ENCODE results near the gene COL1A1. TPM values are rescaled to one million over a fixed set of nuclear protein-coding genes. Genes with fewer than 3 reads are reported as not detected.

Gene COL1A1
- polyA plus RNA-seq, 1 donor (not counting 4 experiments of a cell fraction or from before 2014, with no cell fraction given), result 0.55 TPM

GRCh38 chr17:50207315-50207714, 5.9 kb upstream of the COL1A1 start:
- peaks cover 9% of the 10 kb centered on the region for H3K4me1 ChIP-seq (ENCODE audit: control insufficient read depth, extremely low read depth, insufficient read depth, low read length)
- no peaks in the 10 kb centered on the region for H3K9me3 ChIP-seq (ENCODE audit: control insufficient read depth, low read depth, low read length)
- no peak overlapping the region for H3K4me2 ChIP-seq (ENCODE audit: control insufficient read depth, extremely low read depth, insufficient read depth, low read depth, low read length)
- no peaks in the 10 kb centered on the region for H3K79me2 ChIP-seq (ENCODE audit: control insufficient read depth, insufficient read depth, low read length)
- no peaks in the 10 kb centered on the region for H3K36me3 ChIP-seq (ENCODE audit: control insufficient read depth in 2 of 2, extremely low read depth in 1 of 2, insufficient read depth in 2 of 2, low read length in 2 of 2)
- no peak overlapping the region for H3K27ac ChIP-seq (ENCODE audit: control insufficient read depth, insufficient read depth, low read length)
- no peaks in the 10 kb centered on the region for H4K20me1 ChIP-seq (ENCODE audit: control insufficient read depth, extremely low read depth, insufficient read depth, low read length)
- TF ChIP-seq EZH2 (IDR thresholded peaks at IDR 0.05; ENCODE audit: low read length), result no peak
- TF ChIP-seq CTCF (optimal IDR thresholded peaks at IDR 0.05 in 1 of 3, IDR thresholded peaks at IDR 0.05 in 1 of 3, conservative IDR thresholded peaks at IDR 0.05 in 1 of 3; ENCODE audit: extremely low read depth in 1 of 3, insufficient read depth in 2 of 3, low read length in 3 of 3), result no peak
- no peak overlapping the region for H3K4me3 ChIP-seq (ENCODE audit: control insufficient read depth in 2 of 3, extremely low read depth in 1 of 3, insufficient read depth in 2 of 3, low read depth in 1 of 3, low read length in 3 of 3)
- no peak for FAIRE-seq
- H2AFZ ChIP-seq (ENCODE audit: control insufficient read depth, low read length), result no peak overlapping the region
- dilution Hi-C loops (cut with MboI; ENCODE audit: extremely low pct_ligation_motif_present, low sequenced_read_pairs), result no loop called here
- H3K9ac ChIP-seq (ENCODE audit: control insufficient read depth, extremely low read depth, insufficient read depth, low read length), result no peak overlapping the region
- peaks cover 33% of the 10 kb centered on the region for H3K27me3 ChIP-seq (ENCODE audit: control insufficient read depth, extremely low read depth, insufficient read depth, low read length)
- no peaks in the 10 kb centered on the region for H3K9me1 ChIP-seq (ENCODE audit: control insufficient read depth, extremely low read depth, insufficient read depth, low read length)
- DNase-seq (ENCODE audit: low read depth, low spot score), result no peak

- H3K4me1 ChIP-seq (ENCODE audit: control insufficient read depth, extremely low read depth, insufficient read depth, low read length), result peaks cover 9% of the 10 kb centered on the region
- H3K9ac ChIP-seq (ENCODE audit: control insufficient read depth, extremely low read depth, insufficient read depth, low read length), result no peak overlapping the region
- H3K4me3 ChIP-seq (ENCODE audit: control insufficient read depth in 2 of 3, extremely low read depth in 1 of 3, insufficient read depth in 2 of 3, low read depth in 1 of 3, low read length in 3 of 3), result no peak overlapping the region
- H3K27ac ChIP-seq (ENCODE audit: control insufficient read depth, insufficient read depth, low read length), result no peak overlapping the region
- H3K4me2 ChIP-seq (ENCODE audit: control insufficient read depth, extremely low read depth, insufficient read depth, low read depth, low read length), result peak overlapping the region; percentile 23
- no peak for DNase-seq (ENCODE audit: low read depth, low spot score)
- H3K9me3 ChIP-seq (ENCODE audit: control insufficient read depth, low read depth, low read length), result no peaks in the 10 kb centered on the region
- no peaks in the 10 kb centered on the region for H3K79me2 ChIP-seq (ENCODE audit: control insufficient read depth, insufficient read depth, low read length)
- no peaks in the 10 kb centered on the region for H3K36me3 ChIP-seq (ENCODE audit: control insufficient read depth in 2 of 2, extremely low read depth in 1 of 2, insufficient read depth in 2 of 2, low read length in 2 of 2)
- no peaks in the 10 kb centered on the region for H3K9me1 ChIP-seq (ENCODE audit: control insufficient read depth, extremely low read depth, insufficient read depth, low read length)
- FAIRE-seq, result no peak
- H2AFZ ChIP-seq (ENCODE audit: control insufficient read depth, low read length), result no peak overlapping the region
- H3K27me3 ChIP-seq (ENCODE audit: control insufficient read depth, extremely low read depth, insufficient read depth, low read length), result peaks cover 38% of the 10 kb centered on the region
- TF ChIP-seq CTCF (optimal IDR thresholded peaks at IDR 0.05 in 1 of 3, IDR thresholded peaks at IDR 0.05 in 1 of 3, conservative IDR thresholded peaks at IDR 0.05 in 1 of 3; ENCODE audit: extremely low read depth in 1 of 3, insufficient read depth in 2 of 3, low read length in 3 of 3) (no peak), EZH2 (IDR thresholded peaks at IDR 0.05; ENCODE audit: low read length) (no peak)
- H4K20me1 ChIP-seq (ENCODE audit: control insufficient read depth, extremely low read depth, insufficient read depth, low read length), result no peaks in the 10 kb centered on the region
- dilution Hi-C loops (cut with MboI; ENCODE audit: extremely low pct_ligation_motif_present, low sequenced_read_pairs), result no loop called here
These were observed 5.3 kb upstream of the COL1A1 start for GRCh38 chr17:50206604-50207293.

Data from keratinocyte (primary cell).